ENCODE measurements around the gene POLR3K.

POLR3K gene

DNA sequence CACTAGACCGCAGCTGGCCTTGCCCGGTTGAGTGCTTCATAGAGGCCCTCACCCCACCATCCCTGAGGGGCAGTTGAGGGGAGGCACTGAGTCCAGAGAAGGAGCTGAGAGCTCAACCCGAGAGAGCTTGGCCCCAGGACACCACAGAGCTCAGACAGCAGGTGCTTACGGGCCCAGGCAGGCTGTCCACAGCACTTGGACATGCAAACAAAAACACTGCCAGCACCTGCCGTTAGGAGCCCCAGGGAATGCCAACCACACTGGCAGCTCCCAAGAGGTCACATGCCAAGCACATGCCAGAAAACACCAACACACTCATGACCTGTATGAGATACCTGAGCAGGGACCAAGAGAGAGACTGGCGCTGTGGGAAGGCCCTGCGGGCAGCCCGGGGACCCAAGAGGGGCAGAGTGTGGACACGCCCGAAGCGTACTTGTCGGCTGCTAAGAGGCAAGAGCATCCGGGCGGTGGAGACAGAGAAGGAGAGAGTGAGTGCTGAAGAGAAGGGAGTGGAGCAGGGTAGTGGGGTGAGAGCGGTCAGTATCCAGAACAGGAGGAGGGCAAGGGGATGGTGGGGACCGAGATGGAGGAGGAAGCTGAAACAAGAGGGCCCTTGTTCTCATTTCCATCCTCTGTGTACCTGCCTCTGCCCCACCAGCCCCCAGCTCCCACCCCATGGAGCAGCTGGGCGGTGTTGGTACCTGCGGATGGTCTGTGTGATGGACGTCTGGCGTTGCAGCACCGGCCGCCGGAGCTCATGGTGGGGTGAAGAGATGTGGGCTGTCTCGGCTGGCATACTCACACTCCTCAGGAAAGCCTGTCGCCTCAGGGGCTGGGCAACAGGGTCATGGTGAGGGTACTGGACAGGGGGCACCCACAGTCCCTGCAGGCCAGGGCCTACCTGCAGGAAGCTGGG lies 10.8 kb upstream of the POLR3K start:
- Histone ChIP-seq H3K27ac (ENCODE audit: extremely low read depth, low read depth, low read length) (no peak overlapping the region), H3K4me1 (ENCODE audit: control insufficient read depth, insufficient read depth, low read length) (no peaks in the 10 kb centered on the region), H3K36me3 (ENCODE audit: control insufficient read depth in 2 of 2, insufficient read depth in 1 of 2, low read length in 2 of 2) (peaks cover 0 to 46% of the 10 kb centered on the region in 2 experiments; a peak in 1 of 3 replicates), H3K4me3 (ENCODE audit: low read depth, low read length) (no peak overlapping the region), H3K9me3 (ENCODE audit: control insufficient read depth, insufficient read depth, low read depth, low read length) (no peaks in the 10 kb centered on the region)
- POLR2A ChIA-PET = interaction anchor here (0.5 to 1.8 kb wide), 4 partner anchors 11 to 118 kb away, joined by 3 to 13 read pairs (median 3); partner anchors contain the start of genes POLR3K and SNRNP25
- TF ChIP-seq ZNF514 (tag by site-specific recombination; IDR thresholded peaks at IDR 0.05) (no peak), MYNN (tag by site-specific recombination; IDR thresholded peaks at IDR 0.05; ENCODE audit: borderline replicate concordance) (no peak), ZNF585B (tag by site-specific recombination; IDR thresholded peaks at IDR 0.05) (no peak), ZNF600 (tag by site-specific recombination; IDR thresholded peaks at IDR 0.05) (peak; percentile 35; the same call in 1 of the 2 replicates), ZIC2 (tag by site-specific recombination; IDR thresholded peaks at IDR 0.05) (peak; percentile 49; the same call in 1 of the 2 replicates)
- TF ChIP-seq, protein P1, sequence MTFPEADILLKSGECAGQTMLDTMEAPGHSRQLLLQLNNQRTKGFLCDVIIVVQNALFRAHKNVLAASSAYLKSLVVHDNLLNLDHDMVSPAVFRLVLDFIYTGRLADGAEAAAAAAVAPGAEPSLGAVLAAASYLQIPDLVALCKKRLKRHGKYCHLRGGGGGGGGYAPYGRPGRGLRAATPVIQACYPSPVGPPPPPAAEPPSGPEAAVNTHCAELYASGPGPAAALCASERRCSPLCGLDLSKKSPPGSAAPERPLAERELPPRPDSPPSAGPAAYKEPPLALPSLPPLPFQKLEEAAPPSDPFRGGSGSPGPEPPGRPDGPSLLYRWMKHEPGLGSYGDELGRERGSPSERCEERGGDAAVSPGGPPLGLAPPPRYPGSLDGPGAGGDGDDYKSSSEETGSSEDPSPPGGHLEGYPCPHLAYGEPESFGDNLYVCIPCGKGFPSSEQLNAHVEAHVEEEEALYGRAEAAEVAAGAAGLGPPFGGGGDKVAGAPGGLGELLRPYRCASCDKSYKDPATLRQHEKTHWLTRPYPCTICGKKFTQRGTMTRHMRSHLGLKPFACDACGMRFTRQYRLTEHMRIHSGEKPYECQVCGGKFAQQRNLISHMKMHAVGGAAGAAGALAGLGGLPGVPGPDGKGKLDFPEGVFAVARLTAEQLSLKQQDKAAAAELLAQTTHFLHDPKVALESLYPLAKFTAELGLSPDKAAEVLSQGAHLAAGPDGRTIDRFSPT (tag by site-specific recombination; IDR thresholded peaks at IDR 0.05) = 0 out of 2 replicates have a peak, but pooled peaks have one; percentile 33
- CTCF ChIA-PET = interaction anchor here (0.6 to 6.3 kb wide), 15 partner anchors 8 to 431 kb away, joined by 3 to 245 read pairs (median 8); partner anchors contain the start of genes HBQ1, POLR3K and SNRNP25

DNA sequence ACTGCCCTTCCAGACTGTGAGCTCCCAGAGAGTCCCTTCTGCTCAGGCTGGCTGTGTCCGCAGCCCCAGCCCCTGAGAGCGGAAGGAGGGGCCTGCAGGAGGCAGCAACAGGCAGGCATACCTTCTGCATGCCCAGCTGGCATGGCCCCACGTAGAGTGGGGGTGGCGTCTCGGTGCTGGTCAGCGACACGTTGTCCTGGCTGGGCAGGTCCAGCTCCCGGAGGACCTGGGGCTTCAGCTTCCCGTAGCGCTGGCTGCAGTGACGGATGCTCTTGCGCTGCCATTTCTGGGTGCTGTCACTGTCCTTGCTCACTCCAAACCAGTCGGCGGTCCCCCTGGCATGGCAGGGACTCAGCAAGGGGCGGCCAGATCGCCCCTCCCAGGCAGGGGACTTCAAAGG lies 10.1 kb upstream of the POLR3K start:
- no peak for TF ChIP-seq SCRT1 (tag by site-specific recombination; IDR thresholded peaks at IDR 0.05; ENCODE audit: borderline replicate concordance)
- TF ChIP-seq ZNF658 (tag by site-specific recombination; IDR thresholded peaks at IDR 0.05) = no peak
- TF ChIP-seq KLF7 (tag by site-specific recombination; IDR thresholded peaks at IDR 0.05; ENCODE audit: borderline replicate concordance) = no peak
- TF ChIP-seq, protein P2, sequence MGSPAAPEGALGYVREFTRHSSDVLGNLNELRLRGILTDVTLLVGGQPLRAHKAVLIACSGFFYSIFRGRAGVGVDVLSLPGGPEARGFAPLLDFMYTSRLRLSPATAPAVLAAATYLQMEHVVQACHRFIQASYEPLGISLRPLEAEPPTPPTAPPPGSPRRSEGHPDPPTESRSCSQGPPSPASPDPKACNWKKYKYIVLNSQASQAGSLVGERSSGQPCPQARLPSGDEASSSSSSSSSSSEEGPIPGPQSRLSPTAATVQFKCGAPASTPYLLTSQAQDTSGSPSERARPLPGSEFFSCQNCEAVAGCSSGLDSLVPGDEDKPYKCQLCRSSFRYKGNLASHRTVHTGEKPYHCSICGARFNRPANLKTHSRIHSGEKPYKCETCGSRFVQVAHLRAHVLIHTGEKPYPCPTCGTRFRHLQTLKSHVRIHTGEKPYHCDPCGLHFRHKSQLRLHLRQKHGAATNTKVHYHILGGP (tag by site-specific recombination; IDR thresholded peaks at IDR 0.05) = no peak
- TF ChIP-seq, protein P3, sequence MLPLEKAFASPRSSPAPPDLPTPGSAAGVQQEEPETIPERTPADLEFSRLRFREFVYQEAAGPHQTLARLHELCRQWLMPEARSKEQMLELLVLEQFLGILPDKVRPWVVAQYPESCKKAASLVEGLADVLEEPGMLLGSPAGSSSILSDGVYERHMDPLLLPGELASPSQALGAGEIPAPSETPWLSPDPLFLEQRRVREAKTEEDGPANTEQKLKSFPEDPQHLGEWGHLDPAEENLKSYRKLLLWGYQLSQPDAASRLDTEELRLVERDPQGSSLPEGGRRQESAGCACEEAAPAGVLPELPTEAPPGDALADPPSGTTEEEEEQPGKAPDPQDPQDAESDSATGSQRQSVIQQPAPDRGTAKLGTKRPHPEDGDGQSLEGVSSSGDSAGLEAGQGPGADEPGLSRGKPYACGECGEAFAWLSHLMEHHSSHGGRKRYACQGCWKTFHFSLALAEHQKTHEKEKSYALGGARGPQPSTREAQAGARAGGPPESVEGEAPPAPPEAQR (tag by site-specific recombination; IDR thresholded peaks at IDR 0.05) = no peak
- TF ChIP-seq SCRT2 (tag by site-specific recombination; IDR thresholded peaks at IDR 0.05) = no peak
- no peak for TF ChIP-seq KLF8 (tag by site-specific recombination; IDR thresholded peaks at IDR 0.05)
- no peak for TF ChIP-seq ZNF510 (tag by site-specific recombination; IDR thresholded peaks at IDR 0.05; ENCODE audit: insufficient replicate concordance)
- no peak for TF ChIP-seq ZNF311 (tag by site-specific recombination; IDR thresholded peaks at IDR 0.05; ENCODE audit: borderline replicate concordance)
- no peak for TF ChIP-seq ZNF626 (tag by site-specific recombination; IDR thresholded peaks at IDR 0.05)
- TF ChIP-seq, protein P4, sequence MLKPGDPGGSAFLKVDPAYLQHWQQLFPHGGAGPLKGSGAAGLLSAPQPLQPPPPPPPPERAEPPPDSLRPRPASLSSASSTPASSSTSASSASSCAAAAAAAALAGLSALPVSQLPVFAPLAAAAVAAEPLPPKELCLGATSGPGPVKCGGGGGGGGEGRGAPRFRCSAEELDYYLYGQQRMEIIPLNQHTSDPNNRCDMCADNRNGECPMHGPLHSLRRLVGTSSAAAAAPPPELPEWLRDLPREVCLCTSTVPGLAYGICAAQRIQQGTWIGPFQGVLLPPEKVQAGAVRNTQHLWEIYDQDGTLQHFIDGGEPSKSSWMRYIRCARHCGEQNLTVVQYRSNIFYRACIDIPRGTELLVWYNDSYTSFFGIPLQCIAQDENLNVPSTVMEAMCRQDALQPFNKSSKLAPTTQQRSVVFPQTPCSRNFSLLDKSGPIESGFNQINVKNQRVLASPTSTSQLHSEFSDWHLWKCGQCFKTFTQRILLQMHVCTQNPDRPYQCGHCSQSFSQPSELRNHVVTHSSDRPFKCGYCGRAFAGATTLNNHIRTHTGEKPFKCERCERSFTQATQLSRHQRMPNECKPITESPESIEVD (tag by site-specific recombination; IDR thresholded peaks at IDR 0.05) = no peak
- H3K9me3 ChIP-seq (ENCODE audit: control insufficient read depth, insufficient read depth, low read depth, low read length) = no peaks in the 10 kb centered on the region
- H3K4me1 ChIP-seq (ENCODE audit: control insufficient read depth, insufficient read depth, low read length) = no peaks in the 10 kb centered on the region
- H3K36me3 ChIP-seq (ENCODE audit: control insufficient read depth in 2 of 2, insufficient read depth in 1 of 2, low read length in 2 of 2) = peaks cover 0 to 54% of the 10 kb centered on the region in 2 experiments; a peak in 1 of 3 replicates
- ChIA-PET CTCF (interaction anchor here (0.8 to 6.3 kb wide), 6 partner anchors 10 to 299 kb away, joined by 3 to 245 read pairs (median 24); partner anchors contain the start of genes POLR3K and SNRNP25), POLR2A (interaction anchor here (1.0 to 2.2 kb wide), 2 partner anchors 10 to 14 kb away, joined by 3 to 13 read pairs; partner anchors contain the start of genes POLR3K and SNRNP25)
- H3K27ac ChIP-seq (ENCODE audit: extremely low read depth, low read depth, low read length) = no peak overlapping the region
- H3K4me3 ChIP-seq (ENCODE audit: low read depth, low read length) = no peak overlapping the region

Data from HEK293 (cell line).